NOMO-1 (cell line): Measurements from ENCODE around the gene ERN1.
"Not testable (repeated sequence)": the region's sequence is repeated elsewhere in the genome, so short reads cannot be mapped to it uniquely, and the experiment has no call there.

Experiments used
- DNase-seq, 2 experiments: peaks; one replicate each; lab custom pipeline; 2025; ENCODE audit not compliant: unreplicated experiment in 2 of 2; lab: John Stamatoyannopoulos, UW

Gene ERN1

DNA sequence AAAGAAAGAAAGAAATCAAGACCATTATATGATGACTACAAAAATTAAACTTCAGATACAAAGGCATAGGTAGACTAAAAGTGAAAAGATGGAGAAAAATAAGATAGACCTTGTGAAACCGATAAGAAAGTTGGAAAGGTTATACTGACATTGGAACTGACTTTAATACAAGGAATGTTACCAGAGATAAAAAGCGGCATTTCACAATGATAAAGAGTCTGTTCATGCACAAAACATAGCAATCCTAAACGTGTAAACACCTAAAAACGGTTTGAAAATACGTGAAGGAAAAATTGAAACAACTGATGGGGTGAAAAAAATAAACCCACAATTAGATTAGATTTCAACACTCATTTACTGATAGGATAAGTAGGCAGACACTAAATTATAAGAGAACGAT, 9.6 kb upstream of the ERN1 start:
- DNase-seq = no peak

DNA sequence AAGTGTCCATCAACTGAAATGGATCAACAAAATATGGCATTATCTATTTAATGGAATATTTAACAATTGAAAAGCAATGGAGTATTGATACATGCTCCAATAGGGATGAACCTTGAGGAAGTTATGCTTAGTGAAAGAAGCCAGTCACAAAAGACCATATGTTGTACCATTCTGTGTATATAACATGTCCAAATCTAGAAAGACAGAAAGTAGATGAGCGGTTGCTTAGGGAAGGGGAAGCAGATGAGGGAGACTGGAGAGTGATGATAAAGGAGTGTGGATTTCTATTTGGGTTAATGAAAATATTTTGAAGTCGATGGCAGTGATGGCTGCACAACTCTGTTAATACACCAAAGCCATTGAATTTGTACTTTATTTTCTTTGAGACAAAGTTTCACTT, 8.5 kb upstream of the ERN1 start:
- no peak for DNase-seq

DNA sequence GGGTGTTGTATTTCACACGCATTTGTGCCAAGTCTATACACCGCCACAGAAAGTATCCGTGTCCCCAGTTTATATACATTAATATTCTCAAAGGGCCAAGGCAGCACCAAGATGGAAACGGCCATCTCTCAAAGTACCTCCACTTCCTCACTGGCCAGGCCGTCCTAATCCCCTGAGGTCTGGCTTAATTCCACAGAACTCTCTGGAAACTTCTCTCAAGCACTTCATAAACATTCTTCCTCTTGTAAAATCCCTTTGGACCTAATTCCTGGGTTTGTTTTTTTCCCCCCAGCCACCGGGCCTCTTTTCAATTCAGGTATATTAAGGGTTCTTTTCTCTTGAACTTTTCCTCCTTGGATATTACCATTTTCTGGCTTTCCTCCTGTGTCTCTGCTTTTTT, 5.1 kb upstream of the ERN1 start:
- DNase-seq = no peak

DNA sequence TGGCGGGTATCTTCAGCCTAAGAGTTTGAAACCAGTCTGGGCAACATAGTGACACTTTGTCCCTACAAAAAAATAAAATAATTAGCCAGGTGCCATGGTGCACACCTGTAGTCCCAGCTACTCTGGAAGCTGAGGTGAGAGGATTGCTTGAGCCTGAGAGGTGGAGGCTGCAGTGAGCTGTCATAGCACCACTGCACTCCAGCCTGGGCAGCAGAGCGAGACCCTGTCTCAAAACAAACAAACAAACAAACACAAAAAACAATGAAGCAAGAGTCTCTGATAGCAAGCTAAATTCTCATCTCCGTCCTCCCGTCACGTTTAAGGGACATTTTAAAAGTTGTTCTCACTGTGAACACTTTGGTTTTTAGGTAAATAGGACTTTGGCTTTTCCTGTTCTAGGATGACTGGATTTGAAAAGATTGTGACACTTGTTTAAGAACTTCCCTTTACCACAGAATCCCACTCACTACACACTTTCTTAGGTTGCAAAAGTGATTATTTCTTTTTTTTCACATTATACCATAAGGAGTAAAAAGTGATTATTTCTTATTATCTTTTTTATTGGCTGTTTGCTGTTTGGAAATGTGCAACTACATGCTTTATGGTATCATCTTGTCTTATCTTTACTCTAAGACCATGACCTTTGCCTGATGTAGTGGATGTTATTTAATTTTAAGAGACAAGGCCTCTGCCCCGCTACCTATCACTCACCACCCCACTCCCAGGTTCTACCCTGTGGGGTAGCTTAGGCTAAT, 4.4 kb upstream of the ERN1 start:
- DNase-seq = no peak

GRCh38 chr17:64133546-64134215, 3.7 kb upstream of the ERN1 start:
- peak; percentile 59 to 78 for DNase-seq

- DNase-seq = no peak
These were observed 1.8 kb upstream of the ERN1 start for GRCh38 chr17:64131606-64132270.

- DNase-seq = no peak
These were observed 636 bp upstream of the ERN1 start for GRCh38 chr17:64130559-64131001.

GRCh38 chr17:64129515-64129764, 504 bp downstream of the ERN1 start:
- DNase-seq = no peak

GRCh38 chr17:64128787-64129514, 993 bp downstream of the ERN1 start:
- DNase-seq = no peak

- no peak for DNase-seq
These were observed 3.0 kb downstream of the ERN1 start for GRCh38 chr17:64126918-64127317.

DNA sequence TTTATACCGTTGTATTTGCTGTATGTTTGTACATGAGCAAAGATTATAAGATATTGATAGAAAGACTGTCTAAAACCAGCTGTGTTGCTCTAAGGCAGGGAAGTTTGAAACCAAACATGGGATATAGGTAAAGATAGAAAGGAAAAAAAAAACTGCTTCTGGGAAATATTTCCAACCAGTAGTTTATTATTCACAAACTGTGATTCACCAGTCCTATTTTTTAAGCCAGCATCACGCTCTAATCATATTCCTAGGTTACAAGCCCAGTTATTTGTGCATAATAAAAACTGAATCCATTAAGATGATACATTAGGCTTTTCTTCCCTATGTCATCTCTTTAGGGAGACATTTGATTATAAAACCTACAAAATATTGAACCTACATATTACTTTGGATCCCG, 4.0 kb downstream of the ERN1 start:
- DNase-seq = no peak

- no peak for DNase-seq
These were observed 5.3 kb downstream of the ERN1 start for GRCh38 chr17:64124609-64125008.

DNA sequence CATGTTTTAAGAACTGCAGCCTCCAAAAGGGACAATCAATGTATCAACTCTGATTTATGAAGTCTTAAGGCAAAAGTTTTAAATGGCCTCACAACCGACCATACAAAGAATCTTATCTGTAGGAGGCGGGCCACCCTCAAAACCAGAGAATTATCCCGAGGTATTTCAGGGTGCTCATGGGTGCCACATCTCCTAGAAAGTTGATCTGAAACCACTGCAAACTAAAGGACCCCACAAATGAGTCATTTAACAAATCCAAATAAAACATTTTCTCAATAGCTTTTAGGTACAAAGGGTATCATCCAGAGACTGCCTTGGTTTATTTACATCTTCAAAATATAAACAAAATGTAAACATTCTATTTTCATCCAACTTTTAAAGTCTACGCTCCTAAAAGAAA, 6.8 kb downstream of the ERN1 start:
- DNase-seq = no peak

GRCh38 chr17:64120972-64121786, 8.8 kb downstream of the ERN1 start:
- DNase-seq = not testable (repeated sequence)

- DNase-seq = no peak
These were observed 9.7 kb downstream of the ERN1 start for GRCh38 chr17:64120159-64120810.

GRCh38 chr17:64117981-64118979, 11.7 kb downstream of the ERN1 start:
- DNase-seq = peak; percentile 61 to 79

GRCh38 chr17:64115822-64116534, 14.0 kb downstream of the ERN1 start:
- DNase-seq = peak in 1 of 2 experiments; percentile 43

GRCh38 chr17:64115043-64115698, 14.8 kb downstream of the ERN1 start:
- DNase-seq = no peak
